ENCODE measurements around the gene CD93.
A peak's percentile ranks its signal among the peaks of the same experiment; 100 is the strongest.

CD93 gene

DNA sequence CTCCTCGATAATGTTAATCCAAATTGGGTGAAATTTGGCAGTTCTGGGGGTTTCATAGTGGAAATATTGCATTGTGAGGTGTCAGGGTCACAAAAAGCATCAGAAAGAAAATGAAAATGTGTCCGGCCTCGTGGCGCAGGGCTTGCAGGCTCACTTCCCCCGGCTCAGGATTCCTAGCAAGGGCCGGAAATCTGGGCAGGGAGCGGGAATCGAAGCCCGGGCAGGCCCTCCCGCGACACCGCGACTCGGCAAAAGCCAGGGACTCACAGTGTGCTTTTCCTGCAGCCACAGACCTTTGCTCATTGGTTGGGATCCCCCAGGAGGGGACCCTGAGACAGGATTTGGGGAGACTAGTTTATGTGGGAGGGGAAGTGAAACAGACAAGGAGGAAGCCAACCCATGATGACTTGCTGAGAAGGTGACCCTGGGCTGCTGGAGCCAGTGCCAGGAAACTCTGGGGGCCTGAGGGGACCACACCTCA is 847 bp upstream of the CD93 start:
- Histone ChIP-seq H4K8ac (ENCODE audit: low read depth, low read length) (no peak overlapping the region), H3K4ac (ENCODE audit: low read depth, low read length) (no peak overlapping the region), H2BK15ac (replicated peaks; ENCODE audit: low read depth) (no peak overlapping the region), H4K5ac (ENCODE audit: low read length) (no peak overlapping the region), H3K9ac (ENCODE audit: low read length) (no peak overlapping the region), H3K79me1 (ENCODE audit: low read length) (no peaks in the 10 kb centered on the region), H2AK5ac (ENCODE audit: low read length) (no peak overlapping the region), H3K27me3 (ENCODE audit: insufficient read depth, low read length, poor library complexity) (no peaks in the 10 kb centered on the region), H3K4me1 (ENCODE audit: control insufficient read depth, low read depth, low read length) (no peaks in the 10 kb centered on the region), H3K27ac (ENCODE audit: low read depth, low read length) (no peak overlapping the region), H3K23ac (ENCODE audit: low read length) (no peak overlapping the region), H3K36me3 (ENCODE audit: control insufficient read depth, insufficient read depth, low read length) (no peaks in the 10 kb centered on the region), H3K4me2 (ENCODE audit: low read length) (no peak overlapping the region), H3K79me2 (ENCODE audit: control insufficient read depth, insufficient read depth, low read length) (no peaks in the 10 kb centered on the region), H3K18ac (ENCODE audit: low read length) (no peak overlapping the region), H3K4me3 (ENCODE audit: low read length) (no peak overlapping the region), H3K56ac (ENCODE audit: low read length) (peak overlapping the region; percentile 34), H2BK120ac (ENCODE audit: low read depth, low read length) (no peak overlapping the region), H2BK5ac (ENCODE audit: low read length) (no peak overlapping the region)
- DNase-seq: no peak
- WGBS (ENCODE audit: extremely low coverage, insufficient coverage, low lambda C conversion rate): no CpG with 5 or more reads among the region's 14 CpGs

DNA sequence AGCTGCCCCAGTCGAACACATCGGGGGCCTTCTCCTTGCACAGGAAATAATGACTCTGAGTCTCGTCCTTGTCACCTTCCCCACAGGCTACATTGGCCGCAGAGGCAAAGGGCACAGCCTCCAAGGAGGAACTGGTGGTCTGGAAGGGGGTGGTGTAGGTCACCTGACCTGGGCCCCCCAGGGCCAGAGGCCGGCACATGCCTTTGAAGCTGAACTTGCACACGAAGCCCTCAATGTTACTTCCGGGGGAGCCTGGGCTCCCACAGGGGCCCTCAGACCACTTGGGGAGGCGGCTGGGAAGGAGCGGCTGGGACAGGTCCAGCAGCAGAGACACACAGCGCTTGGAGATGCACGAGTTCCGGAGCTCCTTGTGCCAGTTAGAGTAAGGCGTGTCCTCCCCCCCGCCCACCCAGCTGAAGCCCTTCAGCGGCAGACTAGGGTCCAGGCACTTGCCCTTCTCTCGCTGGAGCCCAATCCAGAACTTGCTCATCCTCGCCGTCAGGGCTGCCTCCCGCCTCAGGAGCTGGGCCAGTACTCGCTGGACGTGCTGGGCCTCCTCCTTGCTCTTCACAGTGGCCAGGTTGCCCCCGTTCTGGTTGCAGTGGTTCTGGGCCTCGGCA is 578 bp downstream of the CD93 start:
- H2BK120ac ChIP-seq (ENCODE audit: low read depth, low read length): no peak overlapping the region
- no peak overlapping the region for H4K5ac ChIP-seq (ENCODE audit: low read length)
- no peaks in the 10 kb centered on the region for H3K79me1 ChIP-seq (ENCODE audit: low read length)
- no peaks in the 10 kb centered on the region for H3K79me2 ChIP-seq (ENCODE audit: control insufficient read depth, insufficient read depth, low read length)
- no peak overlapping the region for H3K27ac ChIP-seq (ENCODE audit: low read depth, low read length)
- H3K27me3 ChIP-seq (ENCODE audit: insufficient read depth, low read length, poor library complexity): no peaks in the 10 kb centered on the region
- H4K8ac ChIP-seq (ENCODE audit: low read depth, low read length): no peak overlapping the region
- H3K18ac ChIP-seq (ENCODE audit: low read length): no peak overlapping the region
- no peak overlapping the region for H3K4me3 ChIP-seq (ENCODE audit: low read length)
- no peak for DNase-seq
- H3K4me2 ChIP-seq (ENCODE audit: low read length): no peak overlapping the region
- H3K9ac ChIP-seq (ENCODE audit: low read length): no peak overlapping the region
- WGBS (ENCODE audit: extremely low coverage, insufficient coverage, low lambda C conversion rate): no CpG with 5 or more reads among the region's 23 CpGs
- no peak overlapping the region for H2AK5ac ChIP-seq (ENCODE audit: low read length)
- no peak overlapping the region for H2BK5ac ChIP-seq (ENCODE audit: low read length)
- no peak overlapping the region for H2BK15ac ChIP-seq (replicated peaks; ENCODE audit: low read depth)
- no peak overlapping the region for H3K56ac ChIP-seq (ENCODE audit: low read length)
- H3K36me3 ChIP-seq (ENCODE audit: control insufficient read depth, insufficient read depth, low read length): no peaks in the 10 kb centered on the region
- H3K23ac ChIP-seq (ENCODE audit: low read length): no peak overlapping the region
- H3K4ac ChIP-seq (ENCODE audit: low read depth, low read length): no peak overlapping the region
- H3K4me1 ChIP-seq (ENCODE audit: control insufficient read depth, low read depth, low read length): no peaks in the 10 kb centered on the region

DNA sequence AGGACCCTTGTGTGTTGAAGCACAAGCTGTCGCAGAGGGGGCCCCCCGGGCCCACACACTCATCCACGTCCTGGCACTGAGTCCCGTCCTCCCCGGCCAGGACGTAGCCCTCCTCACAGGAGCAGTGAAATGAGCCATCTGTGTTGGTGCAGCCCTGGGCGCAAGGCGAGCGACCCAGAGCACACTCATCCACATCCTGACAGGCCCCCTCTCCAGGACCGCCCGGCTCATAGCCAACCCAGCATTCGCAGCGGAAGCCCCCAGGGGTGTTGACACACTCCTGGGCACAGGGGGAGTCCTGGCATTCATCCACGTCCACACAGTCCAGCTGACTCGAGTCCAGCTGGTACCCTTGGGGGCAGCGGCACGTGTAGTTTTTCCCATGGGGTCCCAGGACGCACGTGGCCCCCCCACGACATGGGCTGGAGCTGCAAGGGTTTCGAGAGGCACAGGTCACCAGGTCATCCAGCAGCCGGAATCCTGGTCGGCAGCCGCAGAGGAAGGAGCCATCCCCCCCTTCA is 1.2 kb downstream of the CD93 start:
- Histone ChIP-seq H3K18ac (ENCODE audit: low read length) (no peak overlapping the region), H3K79me2 (ENCODE audit: control insufficient read depth, insufficient read depth, low read length) (no peaks in the 10 kb centered on the region), H3K4me3 (ENCODE audit: low read length) (no peak overlapping the region), H3K4ac (ENCODE audit: low read depth, low read length) (no peak overlapping the region), H2BK5ac (ENCODE audit: low read length) (no peak overlapping the region), H3K23ac (ENCODE audit: low read length) (no peak overlapping the region), H3K4me1 (ENCODE audit: control insufficient read depth, low read depth, low read length) (no peaks in the 10 kb centered on the region), H3K79me1 (ENCODE audit: low read length) (no peaks in the 10 kb centered on the region), H3K27ac (ENCODE audit: low read depth, low read length) (no peak overlapping the region), H3K56ac (ENCODE audit: low read length) (no peak overlapping the region), H4K8ac (ENCODE audit: low read depth, low read length) (no peak overlapping the region), H4K5ac (ENCODE audit: low read length) (no peak overlapping the region), H3K36me3 (ENCODE audit: control insufficient read depth, insufficient read depth, low read length) (no peaks in the 10 kb centered on the region), H3K9ac (ENCODE audit: low read length) (no peak overlapping the region), H3K27me3 (ENCODE audit: insufficient read depth, low read length, poor library complexity) (no peaks in the 10 kb centered on the region), H3K4me2 (ENCODE audit: low read length) (no peak overlapping the region), H2BK15ac (replicated peaks; ENCODE audit: low read depth) (no peak overlapping the region), H2AK5ac (ENCODE audit: low read length) (no peak overlapping the region), H2BK120ac (ENCODE audit: low read depth, low read length) (no peak overlapping the region)
- no CpG with 5 or more reads among the region's 24 CpGs for WGBS (ENCODE audit: extremely low coverage, insufficient coverage, low lambda C conversion rate)
- no peak for DNase-seq

- Histone ChIP-seq H3K4me2 (ENCODE audit: low read length) (no peak overlapping the region), H3K23ac (ENCODE audit: low read length) (no peak overlapping the region), H2BK120ac (ENCODE audit: low read depth, low read length) (no peak overlapping the region), H3K27me3 (ENCODE audit: insufficient read depth, low read length, poor library complexity) (no peaks in the 10 kb centered on the region), H3K4me1 (ENCODE audit: control insufficient read depth, low read depth, low read length) (no peaks in the 10 kb centered on the region), H4K5ac (ENCODE audit: low read length) (no peak overlapping the region), H2AK5ac (ENCODE audit: low read length) (no peak overlapping the region), H3K9ac (ENCODE audit: low read length) (no peak overlapping the region), H3K4me3 (ENCODE audit: low read length) (no peak overlapping the region), H3K27ac (ENCODE audit: low read depth, low read length) (no peak overlapping the region), H3K36me3 (ENCODE audit: control insufficient read depth, insufficient read depth, low read length) (no peaks in the 10 kb centered on the region), H2BK15ac (replicated peaks; ENCODE audit: low read depth) (no peak overlapping the region), H3K4ac (ENCODE audit: low read depth, low read length) (no peak overlapping the region), H3K18ac (ENCODE audit: low read length) (no peak overlapping the region), H3K79me2 (ENCODE audit: control insufficient read depth, insufficient read depth, low read length) (no peaks in the 10 kb centered on the region), H4K8ac (ENCODE audit: low read depth, low read length) (no peak overlapping the region), H2BK5ac (ENCODE audit: low read length) (no peak overlapping the region), H3K56ac (ENCODE audit: low read length) (no peak overlapping the region), H3K79me1 (ENCODE audit: low read length) (no peaks in the 10 kb centered on the region)
- DNase-seq: no peak
- no CpG with 5 or more reads among the region's 17 CpGs for WGBS (ENCODE audit: extremely low coverage, insufficient coverage, low lambda C conversion rate)
Measured at GRCh38 chr20:23084282-23084844, 1.8 kb downstream of the CD93 start.

GRCh38 chr20:23083553-23084220 is 2.4 kb downstream of the CD93 start:
- Histone ChIP-seq H3K9ac (ENCODE audit: low read length) (no peak overlapping the region), H3K27ac (ENCODE audit: low read depth, low read length) (no peak overlapping the region), H3K23ac (ENCODE audit: low read length) (no peak overlapping the region), H4K8ac (ENCODE audit: low read depth, low read length) (no peak overlapping the region), H3K4me1 (ENCODE audit: control insufficient read depth, low read depth, low read length) (no peaks in the 10 kb centered on the region), H2BK5ac (ENCODE audit: low read length) (no peak overlapping the region), H2BK15ac (replicated peaks; ENCODE audit: low read depth) (no peak overlapping the region), H2BK120ac (ENCODE audit: low read depth, low read length) (no peak overlapping the region), H3K4me2 (ENCODE audit: low read length) (no peak overlapping the region), H3K4me3 (ENCODE audit: low read length) (no peak overlapping the region), H4K5ac (ENCODE audit: low read length) (no peak overlapping the region), H3K56ac (ENCODE audit: low read length) (no peak overlapping the region), H3K36me3 (ENCODE audit: control insufficient read depth, insufficient read depth, low read length) (no peaks in the 10 kb centered on the region), H3K79me2 (ENCODE audit: control insufficient read depth, insufficient read depth, low read length) (no peaks in the 10 kb centered on the region), H3K27me3 (ENCODE audit: insufficient read depth, low read length, poor library complexity) (no peaks in the 10 kb centered on the region), H3K18ac (ENCODE audit: low read length) (no peak overlapping the region), H2AK5ac (ENCODE audit: low read length) (no peak overlapping the region), H3K4ac (ENCODE audit: low read depth, low read length) (no peak overlapping the region), H3K79me1 (ENCODE audit: low read length) (no peaks in the 10 kb centered on the region)
- no peak for DNase-seq
- no CpG with 5 or more reads among the region's 15 CpGs for WGBS (ENCODE audit: extremely low coverage, insufficient coverage, low lambda C conversion rate)
